Measurements from ENCODE around the gene TSPAN2. TPM values are rescaled to one million over a fixed set of nuclear protein-coding genes. Genes with fewer than 3 reads are reported as not detected.

Gene TSPAN2
- total RNA-seq, 1 experiment from 2014 or later = 26.5 TPM

GRCh38 chr1:115115521-115116161 is 26.3 kb upstream of the TSPAN2 start:
- Histone ChIP-seq H3K9me2 (ENCODE audit: insufficient read depth) (no peaks in the 10 kb centered on the region), H3F3A (ENCODE audit: insufficient read depth, low read depth) (peaks cover 31% of the 10 kb centered on the region), H2AFZ (peak overlapping the region; percentile 54), H3K4me3 (no peak overlapping the region), H3K27me3 (ENCODE audit: insufficient read depth, low read depth) (no peaks in the 10 kb centered on the region), H3K79me2 (ENCODE audit: low read depth) (no peaks in the 10 kb centered on the region), H3K9me3 (ENCODE audit: insufficient read depth, low read depth) (peaks cover 21% of the 10 kb centered on the region), H4K20me1 (ENCODE audit: insufficient read depth) (no peaks in the 10 kb centered on the region), H3K27ac (peak overlapping the region; percentile 81), H3K36me3 (ENCODE audit: low read depth) (no peaks in the 10 kb centered on the region), H3K4me1 (replicated peaks; ENCODE audit: insufficient read depth) (peaks cover 64% of the 10 kb centered on the region), H3K4me2 (peak overlapping the region; percentile 48)
- no TSS peak for BruUV-seq (replicated peaks)
- DNase-seq = no peak
- intact Hi-C loops (cut with micrococcal nuclease; ENCODE audit: unreplicated experiment) = no loop called here
- POLR2A ChIA-PET (ENCODE audit: unreplicated experiment) = no interaction called here
- no peak for TF ChIP-seq EZH2 (IDR thresholded peaks at IDR 0.05; ENCODE audit: low read depth)
- TF ChIP-seq, protein P1, sequence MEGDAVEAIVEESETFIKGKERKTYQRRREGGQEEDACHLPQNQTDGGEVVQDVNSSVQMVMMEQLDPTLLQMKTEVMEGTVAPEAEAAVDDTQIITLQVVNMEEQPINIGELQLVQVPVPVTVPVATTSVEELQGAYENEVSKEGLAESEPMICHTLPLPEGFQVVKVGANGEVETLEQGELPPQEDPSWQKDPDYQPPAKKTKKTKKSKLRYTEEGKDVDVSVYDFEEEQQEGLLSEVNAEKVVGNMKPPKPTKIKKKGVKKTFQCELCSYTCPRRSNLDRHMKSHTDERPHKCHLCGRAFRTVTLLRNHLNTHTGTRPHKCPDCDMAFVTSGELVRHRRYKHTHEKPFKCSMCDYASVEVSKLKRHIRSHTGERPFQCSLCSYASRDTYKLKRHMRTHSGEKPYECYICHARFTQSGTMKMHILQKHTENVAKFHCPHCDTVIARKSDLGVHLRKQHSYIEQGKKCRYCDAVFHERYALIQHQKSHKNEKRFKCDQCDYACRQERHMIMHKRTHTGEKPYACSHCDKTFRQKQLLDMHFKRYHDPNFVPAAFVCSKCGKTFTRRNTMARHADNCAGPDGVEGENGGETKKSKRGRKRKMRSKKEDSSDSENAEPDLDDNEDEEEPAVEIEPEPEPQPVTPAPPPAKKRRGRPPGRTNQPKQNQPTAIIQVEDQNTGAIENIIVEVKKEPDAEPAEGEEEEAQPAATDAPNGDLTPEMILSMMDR (conservative IDR thresholded peaks at IDR 0.05) = no peak
- CTCF ChIA-PET = interaction anchor here (0.7 kb wide), 1 partner anchor 124 kb away, joined by 5 read pairs; no protein-coding TSS in a partner anchor

- DNase-seq = peak; percentile 79 to 90
- no peaks in the 10 kb centered on the region for H4K20me1 ChIP-seq (ENCODE audit: insufficient read depth)
- ChIA-PET CTCF (interaction anchor here (1.5 kb wide), 1 partner anchor 137 kb away, joined by 3 read pairs; no protein-coding TSS in a partner anchor), POLR2A (ENCODE audit: unreplicated experiment) (no interaction called here)
- no peak overlapping the region for H3K4me3 ChIP-seq
- H3K4me2 ChIP-seq = peak overlapping the region; percentile 48
- no peak overlapping the region for H2AFZ ChIP-seq
- peaks cover 64% of the 10 kb centered on the region for H3K4me1 ChIP-seq (replicated peaks; ENCODE audit: insufficient read depth)
- no peaks in the 10 kb centered on the region for H3K79me2 ChIP-seq (ENCODE audit: low read depth)
- H3K36me3 ChIP-seq (ENCODE audit: low read depth) = no peaks in the 10 kb centered on the region
- intact Hi-C loops (cut with micrococcal nuclease; ENCODE audit: unreplicated experiment) = loop anchor here (1.0 to 5.0 kb wide), 3 partner anchors 21 to 767 kb away; partner anchors contain the start of gene CSDE1
- H3K27me3 ChIP-seq (ENCODE audit: insufficient read depth, low read depth) = no peaks in the 10 kb centered on the region
- no peaks in the 10 kb centered on the region for H3K9me2 ChIP-seq (ENCODE audit: insufficient read depth)
- H3K9me3 ChIP-seq (ENCODE audit: insufficient read depth, low read depth) = peaks cover 8% of the 10 kb centered on the region
- peak overlapping the region; percentile 81 for H3K27ac ChIP-seq
- no TSS peak for BruUV-seq (replicated peaks)
- peaks cover 31% of the 10 kb centered on the region for H3F3A ChIP-seq (ENCODE audit: insufficient read depth, low read depth)
- TF ChIP-seq, protein P1 (conservative IDR thresholded peaks at IDR 0.05) = 0 out of 2 replicates have a peak, but pooled peaks have one; percentile 5
- TF ChIP-seq EZH2 (IDR thresholded peaks at IDR 0.05; ENCODE audit: low read depth) = no peak
Measured at GRCh38 chr1:115114308-115114707, 25.0 kb upstream of the TSPAN2 start.

DNA sequence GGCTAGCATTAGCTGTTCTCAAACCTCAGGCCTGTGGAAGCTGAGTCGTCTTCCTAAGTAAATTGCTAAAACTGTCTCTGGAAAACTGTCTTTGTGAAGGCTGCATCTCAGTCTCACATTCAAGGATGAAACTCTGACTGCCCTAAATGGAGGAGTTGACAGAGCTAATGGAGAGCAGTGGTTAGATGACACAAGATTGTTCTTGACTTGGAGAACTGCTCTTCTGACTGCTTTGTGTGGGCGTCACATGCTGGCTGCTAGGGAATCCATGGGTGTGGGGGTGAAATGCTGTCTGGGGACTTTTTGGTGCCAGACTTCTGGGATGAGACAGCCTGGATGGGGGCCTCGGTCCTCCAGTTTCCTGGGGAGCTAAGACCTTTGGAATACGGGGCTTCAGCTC is 24.5 kb upstream of the TSPAN2 start:
- peak overlapping the region; percentile 81 for H3K27ac ChIP-seq
- no peaks in the 10 kb centered on the region for H3K79me2 ChIP-seq (ENCODE audit: low read depth)
- no peaks in the 10 kb centered on the region for H4K20me1 ChIP-seq (ENCODE audit: insufficient read depth)
- no TSS peak for BruUV-seq (replicated peaks)
- H3K9me2 ChIP-seq (ENCODE audit: insufficient read depth) = no peaks in the 10 kb centered on the region; the same call in 1 of the 2 replicates
- DNase-seq = no peak
- H3K27me3 ChIP-seq (ENCODE audit: insufficient read depth, low read depth) = no peaks in the 10 kb centered on the region
- H3K4me3 ChIP-seq = no peak overlapping the region
- peaks cover 63% of the 10 kb centered on the region for H3K4me1 ChIP-seq (replicated peaks; ENCODE audit: insufficient read depth)
- TF ChIP-seq EZH2 (IDR thresholded peaks at IDR 0.05; ENCODE audit: low read depth) = no peak
- TF ChIP-seq, protein P1 (conservative IDR thresholded peaks at IDR 0.05) = 0 out of 2 replicates have a peak, but pooled peaks have one; percentile 0
- peaks cover 31% of the 10 kb centered on the region for H3F3A ChIP-seq (ENCODE audit: insufficient read depth, low read depth)
- H2AFZ ChIP-seq = no peak overlapping the region
- H3K36me3 ChIP-seq (ENCODE audit: low read depth) = no peaks in the 10 kb centered on the region
- intact Hi-C loops (cut with micrococcal nuclease; ENCODE audit: unreplicated experiment) = loop anchor here (1.0 to 5.0 kb wide), 5 partner anchors 22 to 766 kb away; partner anchors contain the start of gene CSDE1
- ChIA-PET POLR2A (ENCODE audit: unreplicated experiment) (no interaction called here), CTCF (interaction anchor here (0.5 to 1.5 kb wide), 2 partner anchors 13 to 136 kb away, joined by 3 read pairs; no protein-coding TSS in a partner anchor)
- H3K4me2 ChIP-seq = peak overlapping the region; percentile 48
- H3K9me3 ChIP-seq (ENCODE audit: insufficient read depth, low read depth) = peaks cover 8% of the 10 kb centered on the region

Measured in PC-9 (cell line).